ENCODE results near the gene CHADL.
"Not testable (repeated sequence)": the region's sequence is repeated elsewhere in the genome, so short reads cannot be mapped to it uniquely, and the experiment has no call there.

CHADL gene

DNA sequence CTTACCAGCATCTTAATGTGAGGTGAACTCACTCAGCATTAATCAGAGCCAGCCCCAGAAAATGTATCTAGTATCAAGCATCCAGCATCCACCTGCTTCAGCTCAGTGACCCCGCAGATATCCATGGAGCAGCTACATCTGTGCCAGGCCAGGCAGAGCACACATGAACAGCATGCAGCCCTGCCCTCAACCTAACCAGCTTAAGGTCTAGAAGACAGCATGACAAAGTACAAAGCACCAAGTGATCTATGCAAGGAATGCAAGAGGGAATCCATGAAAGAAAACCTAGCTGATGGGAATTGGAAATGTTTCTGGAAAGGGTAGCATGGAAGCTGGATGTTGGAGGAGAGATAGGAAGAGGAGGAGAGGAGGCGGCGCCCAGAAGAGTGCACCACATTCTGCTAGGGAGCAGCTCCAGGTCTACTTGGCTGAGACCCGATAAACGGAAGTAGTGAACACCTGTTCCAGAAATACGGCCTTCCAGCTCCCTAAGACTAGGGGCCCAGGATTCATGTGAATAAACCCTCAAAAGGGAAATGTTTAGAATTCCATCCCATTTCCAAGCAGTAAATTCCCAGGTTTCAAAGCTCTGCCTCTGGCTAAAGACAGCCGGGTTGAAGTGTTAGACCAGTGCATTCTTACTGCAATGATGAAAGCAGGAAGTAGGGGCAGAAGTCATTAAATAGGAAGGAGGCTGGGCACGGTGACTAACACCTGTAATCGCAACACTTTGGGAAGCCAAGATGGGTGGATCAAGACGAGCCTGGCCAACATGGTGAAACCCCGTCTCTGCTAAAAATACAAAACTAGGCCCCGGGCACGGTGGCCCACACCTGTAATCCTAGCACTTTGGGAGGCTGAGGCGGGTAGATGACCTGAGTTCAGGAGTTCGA is 59.1 kb downstream of the CHADL start:
- DNase-seq (ENCODE audit: low spot score): no peak

DNA sequence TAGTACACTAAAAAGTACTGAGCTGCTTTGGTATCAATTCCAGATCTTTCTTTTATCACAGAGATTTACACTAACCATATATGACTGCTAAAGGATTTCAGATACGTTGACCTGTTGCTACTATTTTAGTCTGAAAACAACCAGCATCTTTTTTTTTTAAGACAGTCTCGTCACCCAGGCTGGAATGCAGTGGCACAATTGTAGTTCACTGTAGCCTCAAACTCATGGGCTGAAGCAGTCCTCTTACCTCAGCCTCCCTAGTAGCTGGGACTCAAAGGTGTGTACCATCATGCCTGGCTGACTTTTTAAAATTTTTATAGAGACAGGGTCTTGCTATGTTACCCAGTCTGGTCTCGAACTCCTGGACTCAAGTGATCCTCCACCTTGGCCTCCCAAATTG is 59.8 kb downstream of the CHADL start:
- DNase-seq (ENCODE audit: low spot score): no peak

DNA sequence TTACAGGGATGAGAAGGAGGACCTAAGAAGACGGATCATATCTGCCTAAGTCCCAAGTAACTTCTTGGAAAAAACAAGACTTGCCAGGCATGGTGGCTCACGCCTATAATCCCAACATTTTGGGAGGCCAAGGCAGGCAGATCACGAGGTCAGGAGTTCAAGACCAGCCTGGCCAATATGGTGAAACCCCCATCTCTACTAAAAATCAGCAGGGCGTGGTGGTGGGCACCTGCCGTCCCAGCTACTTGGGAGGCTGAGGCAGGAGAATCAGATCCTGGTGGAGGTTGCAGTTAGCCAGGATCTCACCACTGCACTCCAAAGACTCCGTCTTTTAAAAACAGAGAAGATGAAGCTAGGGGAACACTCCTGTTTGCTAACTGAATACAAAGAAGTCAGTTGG is 60.4 kb downstream of the CHADL start:
- DNase-seq (ENCODE audit: low spot score): not testable (repeated sequence)
